Stimulated activated CD4-positive, alpha-beta T cell treated with anti-CD3 and anti-CD28 coated beads, TNF-alpha, amount 100 ng/mL, for 4 hours (primary cell): ENCODE data around the gene RABAC1.

Experiments
- DNase-seq, 3 experiments: peaks; one replicate each; pipeline ENCODE4 v3.0.0-alpha.2; 2020; ENCODE audit warnings: low read depth in 3 of 3

The RABAC1 gene

DNA sequence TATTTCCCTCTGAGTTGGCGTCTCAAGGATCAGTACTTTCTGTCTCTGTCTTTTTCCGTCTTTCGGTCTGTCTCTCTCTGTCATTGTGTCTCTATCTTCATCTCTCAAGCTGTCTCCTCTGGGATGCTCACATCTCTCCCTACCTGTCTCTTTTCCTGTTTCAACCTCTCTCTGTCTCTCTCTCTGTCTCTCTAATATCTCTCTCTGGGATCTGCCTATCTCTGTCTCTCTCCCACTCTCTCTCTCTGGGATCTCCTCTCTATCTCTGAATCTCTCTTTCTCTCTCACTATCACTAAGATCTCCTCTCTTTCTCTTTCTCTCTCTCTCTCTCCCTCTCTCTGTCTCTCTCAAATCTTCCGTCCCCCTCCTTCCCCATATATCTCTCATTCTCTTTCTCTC, 30.9 kb upstream of the RABAC1 start:
- DNase-seq, result no peak

DNA sequence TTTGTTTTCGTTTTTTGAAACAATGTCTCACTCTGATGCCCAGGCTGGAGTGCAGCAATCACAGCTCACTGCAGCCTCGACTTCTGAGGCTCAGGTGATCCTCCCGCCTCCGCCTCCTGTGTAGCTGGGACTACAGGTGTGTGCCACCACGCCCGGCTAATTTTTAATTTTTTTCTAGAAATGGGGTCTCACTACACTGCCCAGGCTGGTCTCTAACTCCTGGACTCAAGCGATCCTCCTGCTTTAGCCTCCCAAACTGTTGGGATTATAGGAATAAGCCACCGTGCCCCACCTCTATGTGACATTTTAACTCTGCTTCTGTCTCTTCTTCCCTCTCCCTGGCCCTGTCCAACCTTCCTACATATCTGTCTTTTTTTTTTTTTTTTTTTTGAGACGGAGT, 29.8 kb upstream of the RABAC1 start:
- DNase-seq, result no peak

DNA sequence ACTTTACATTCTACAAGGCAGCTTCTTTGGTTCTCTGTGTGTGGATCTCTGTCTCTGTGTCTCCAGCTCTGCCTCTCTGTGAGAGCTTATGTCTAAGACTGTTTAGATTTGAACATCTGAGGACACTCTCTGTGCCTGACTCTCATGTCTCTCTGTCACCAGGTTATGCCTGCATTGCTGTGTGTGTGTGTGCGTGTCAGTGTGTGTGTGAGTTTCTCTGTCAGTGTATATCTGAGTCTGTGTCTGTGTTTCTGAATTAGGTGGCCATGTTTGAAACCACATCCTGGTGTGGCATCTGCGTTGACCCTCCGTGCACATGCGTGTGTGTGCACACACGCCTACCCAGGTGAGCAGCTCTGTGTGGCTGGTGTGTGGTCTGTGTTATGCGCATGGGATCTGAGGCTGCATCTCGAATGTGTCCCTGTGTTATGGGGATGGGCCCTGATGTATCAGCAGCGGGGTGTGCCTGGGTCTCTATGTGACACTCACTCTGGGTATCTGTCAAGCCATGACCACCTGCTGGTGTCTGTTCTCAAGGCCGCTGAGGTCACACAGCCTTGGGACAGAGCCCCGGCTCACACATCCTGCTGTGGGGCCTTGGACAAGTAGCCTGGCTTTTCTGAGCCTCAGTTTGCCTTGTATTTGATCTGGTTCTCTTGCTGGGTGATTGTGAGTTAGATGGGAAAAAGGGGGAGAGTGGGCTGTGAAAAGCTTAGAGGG, 28.2 kb upstream of the RABAC1 start:
- no peak for DNase-seq

DNA sequence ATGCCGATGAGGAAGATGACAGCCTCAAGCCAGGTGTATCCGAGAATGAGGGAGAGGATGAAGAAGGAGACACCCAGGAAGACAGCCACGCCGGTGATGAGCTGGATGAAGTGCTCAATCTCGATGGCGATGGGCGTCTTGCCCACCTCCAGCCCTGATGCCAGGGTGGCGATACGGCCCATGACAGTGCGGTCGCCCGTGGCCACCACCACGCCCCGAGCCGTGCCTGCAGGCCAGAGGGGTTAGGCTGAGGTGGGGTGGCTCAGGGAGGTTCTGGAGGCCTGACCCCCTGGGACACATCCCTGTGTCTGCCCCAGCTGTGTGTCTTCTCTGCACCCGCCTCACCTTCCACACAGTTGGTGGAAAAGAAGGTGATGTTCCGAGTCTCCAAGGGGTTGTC, 25.8 kb upstream of the RABAC1 start:
- DNase-seq, result no peak

DNA sequence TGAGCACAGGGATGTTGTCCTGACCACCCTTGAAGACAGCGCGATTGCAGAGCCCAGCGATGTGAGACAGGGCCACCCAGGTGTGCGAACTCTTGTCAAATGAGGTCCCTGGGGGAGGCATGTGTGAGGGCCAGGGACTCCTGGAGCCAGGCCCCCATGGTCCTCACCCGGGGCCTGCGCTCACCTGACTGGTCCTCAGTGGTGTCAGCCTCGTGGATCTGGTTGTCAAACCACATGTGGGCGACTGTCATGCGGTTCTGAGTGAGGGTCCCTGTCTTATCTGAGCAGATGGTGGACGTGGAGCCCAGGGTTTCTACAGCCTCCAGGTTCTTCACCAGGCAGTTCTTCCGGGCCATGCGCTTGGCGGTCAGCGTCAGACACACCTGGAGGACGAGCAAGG, 22.6 kb upstream of the RABAC1 start:
- no peak for DNase-seq

DNA sequence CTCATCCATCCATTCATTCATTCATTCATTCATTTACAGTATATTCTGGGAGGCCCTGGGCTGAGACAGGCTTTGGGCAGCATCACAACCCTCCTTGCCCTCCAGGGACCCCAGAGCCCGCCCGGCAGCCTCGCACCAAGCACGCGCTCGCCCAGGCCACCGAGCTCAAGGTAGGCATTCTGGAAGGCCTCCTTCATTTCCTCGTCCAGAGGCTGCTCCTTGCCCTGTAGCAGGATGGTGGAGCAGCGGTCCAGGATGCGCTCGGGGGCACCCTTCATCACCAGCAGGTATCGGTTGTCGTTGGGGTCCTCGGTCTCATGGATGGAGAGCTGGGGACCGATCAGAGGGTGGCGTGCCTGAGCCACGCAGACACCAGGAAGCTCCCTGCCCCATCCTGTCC, 19.3 kb upstream of the RABAC1 start:
- no peak for DNase-seq

DNA sequence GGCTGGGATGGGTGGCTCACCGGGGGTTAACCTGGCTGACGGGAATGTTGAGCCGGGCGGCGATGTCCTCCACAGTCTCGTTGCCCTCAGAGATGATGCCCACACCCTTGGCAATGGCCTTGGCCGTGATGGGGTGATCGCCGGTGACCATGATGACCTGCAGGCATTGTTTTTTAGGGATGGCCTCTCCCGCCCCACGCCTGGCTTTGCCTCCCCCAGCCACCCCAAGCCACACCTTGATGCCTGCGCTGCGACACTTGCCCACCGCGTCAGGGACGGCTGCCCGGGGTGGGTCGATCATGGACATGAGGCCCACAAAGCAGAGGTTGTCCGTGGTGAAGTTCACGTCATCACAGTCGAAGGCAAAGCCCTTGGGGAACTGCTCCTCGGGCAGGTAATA, 18.8 kb upstream of the RABAC1 start:
- no peak for DNase-seq

DNA sequence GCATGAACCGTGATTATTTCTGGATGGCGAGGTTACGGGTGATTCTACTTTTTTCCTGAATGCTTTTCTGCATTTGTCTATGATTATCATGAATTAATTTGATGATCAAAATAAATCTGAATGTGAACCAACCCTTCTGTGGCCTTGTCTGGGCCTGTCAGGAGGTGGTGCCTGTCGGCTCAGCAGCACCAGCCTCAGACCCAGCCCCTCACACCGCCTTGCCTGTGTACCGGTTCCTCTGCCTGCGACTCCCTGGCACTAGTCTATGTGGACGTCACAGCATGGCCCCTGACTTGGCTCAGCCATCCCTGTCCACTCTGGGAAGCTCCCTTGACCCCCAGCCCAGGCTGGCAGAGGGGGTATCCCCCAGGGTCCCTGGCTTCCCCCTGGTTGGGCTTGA, 15.5 kb upstream of the RABAC1 start:
- DNase-seq, result no peak

DNA sequence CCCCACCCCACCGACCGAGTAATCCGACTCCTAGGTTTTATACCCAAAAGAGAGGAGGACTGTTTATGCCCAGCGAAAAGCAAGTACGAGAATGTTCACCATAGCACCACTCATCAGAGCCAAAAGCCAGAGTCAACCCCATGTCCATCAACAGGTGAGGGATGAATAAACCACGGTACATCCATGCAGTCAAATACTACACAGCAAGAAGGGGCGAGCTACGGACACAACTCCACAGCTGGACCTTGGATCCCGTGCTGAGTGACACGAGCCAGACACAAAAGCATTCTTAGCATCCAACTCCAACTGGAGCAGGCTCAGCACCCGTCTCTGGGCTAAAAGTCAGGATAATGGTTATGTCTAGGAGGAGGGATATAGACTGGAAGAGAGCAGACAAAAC, 12.2 kb upstream of the RABAC1 start:
- no peak for DNase-seq

DNA sequence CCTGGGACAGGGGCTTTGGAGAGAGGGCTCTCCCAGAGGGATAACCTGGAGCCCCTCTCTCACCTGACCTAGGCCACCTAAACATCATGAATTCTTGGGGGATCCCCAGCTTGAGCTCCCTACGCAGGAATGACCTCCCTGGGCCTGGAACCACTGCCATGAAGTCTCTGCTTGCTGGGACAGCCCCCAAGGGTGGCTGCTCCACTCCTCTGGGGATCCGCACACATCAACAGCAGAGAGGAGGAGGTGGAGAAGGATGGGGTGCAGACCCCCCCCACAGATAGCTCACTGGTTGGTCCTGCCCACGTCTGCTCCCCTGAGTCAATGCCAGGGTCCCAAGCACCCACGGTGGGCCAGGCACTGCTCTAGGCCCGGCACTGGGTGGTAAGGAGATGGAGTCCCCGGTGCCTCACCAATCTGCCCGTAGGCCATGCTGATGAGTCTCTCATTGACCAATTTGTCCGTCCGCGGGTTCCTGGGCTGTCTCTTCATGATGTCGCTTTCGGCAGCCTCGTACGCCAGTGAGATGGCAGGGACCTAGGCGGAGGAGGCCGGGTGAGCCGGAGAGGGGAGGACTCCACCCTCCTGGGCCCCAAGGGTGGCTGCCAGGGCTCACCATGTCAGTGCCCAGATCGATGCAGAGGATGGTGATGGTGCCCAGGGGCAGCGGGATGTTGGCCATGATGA, 10.8 kb upstream of the RABAC1 start:
- DNase-seq, result no peak

DNA sequence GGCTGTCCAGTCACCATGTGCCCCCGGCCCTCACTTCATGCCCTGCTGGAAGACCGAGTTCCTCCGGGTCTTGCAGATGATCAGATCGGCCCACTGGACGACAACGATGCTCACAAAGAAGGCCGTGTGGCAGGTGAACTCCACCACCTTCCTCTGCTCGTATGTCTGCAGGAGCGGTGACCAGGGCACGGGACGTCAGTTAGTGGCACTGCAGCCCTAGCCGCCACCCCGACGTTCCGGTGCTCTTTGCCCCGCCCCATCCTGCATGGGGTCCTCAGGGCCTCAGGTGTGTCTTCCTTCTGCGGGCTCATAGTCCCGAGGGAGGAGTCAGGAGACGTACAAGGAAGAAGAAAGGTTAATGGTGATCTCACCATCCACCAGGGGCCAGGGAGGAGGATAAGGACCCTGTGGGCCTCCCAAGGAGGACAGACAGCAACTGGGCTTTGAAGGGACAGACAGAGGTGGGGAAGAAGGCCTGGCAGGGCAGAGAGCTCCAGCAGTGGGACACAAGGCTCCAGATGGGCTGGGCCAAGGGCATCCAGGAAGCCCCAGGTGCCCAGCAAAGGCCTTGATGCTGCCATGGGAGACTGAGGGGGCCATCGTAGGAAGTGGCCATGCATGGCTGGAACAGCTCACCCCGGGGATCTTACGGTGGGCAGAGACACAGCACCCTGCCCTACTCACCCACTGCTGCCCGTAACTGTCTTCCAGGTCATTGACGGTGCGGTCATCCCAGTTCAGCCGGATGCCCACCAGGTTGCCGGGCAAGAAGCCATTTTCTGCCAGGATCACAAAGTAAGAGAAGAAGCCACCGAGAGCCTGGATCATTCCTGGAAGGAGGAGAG, 9.9 kb upstream of the RABAC1 start:
- no peak for DNase-seq

DNA sequence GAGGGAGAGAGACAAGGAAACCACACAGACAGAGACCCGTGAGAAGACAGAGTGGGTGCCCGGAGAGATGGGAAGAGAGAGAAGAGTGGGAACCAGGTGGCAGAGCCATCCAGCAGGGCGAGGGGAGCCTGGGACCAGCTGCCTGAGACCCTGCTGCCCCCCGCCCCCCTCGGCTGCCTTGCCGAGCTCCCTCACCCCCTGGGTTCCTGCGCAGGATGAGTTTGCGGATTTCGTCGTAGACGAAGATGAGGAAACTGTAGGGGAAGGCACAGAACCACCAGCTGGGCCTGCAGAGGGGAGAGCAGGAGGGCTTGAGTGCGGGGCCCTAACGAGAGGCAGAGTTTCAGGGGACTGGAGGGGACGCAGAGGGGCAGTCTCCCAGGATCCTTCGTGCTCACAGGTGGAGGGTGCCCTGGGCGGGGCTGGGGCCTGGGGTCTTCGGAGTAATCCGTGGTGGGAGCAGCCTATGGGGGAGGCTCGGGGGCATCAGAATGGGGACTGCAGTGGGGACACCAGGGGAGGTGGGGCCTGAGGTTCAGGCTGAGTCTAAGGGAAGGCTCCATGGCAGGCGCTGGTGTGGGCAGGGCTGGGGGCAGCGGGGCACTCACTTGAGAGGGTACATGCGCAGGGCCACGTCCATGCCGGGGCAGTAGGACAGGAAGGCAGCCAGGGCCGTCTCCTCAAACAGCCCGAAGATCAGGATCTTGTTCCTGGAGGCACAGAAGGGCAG, 8.1 kb upstream of the RABAC1 start:
- DNase-seq, result no peak

DNA sequence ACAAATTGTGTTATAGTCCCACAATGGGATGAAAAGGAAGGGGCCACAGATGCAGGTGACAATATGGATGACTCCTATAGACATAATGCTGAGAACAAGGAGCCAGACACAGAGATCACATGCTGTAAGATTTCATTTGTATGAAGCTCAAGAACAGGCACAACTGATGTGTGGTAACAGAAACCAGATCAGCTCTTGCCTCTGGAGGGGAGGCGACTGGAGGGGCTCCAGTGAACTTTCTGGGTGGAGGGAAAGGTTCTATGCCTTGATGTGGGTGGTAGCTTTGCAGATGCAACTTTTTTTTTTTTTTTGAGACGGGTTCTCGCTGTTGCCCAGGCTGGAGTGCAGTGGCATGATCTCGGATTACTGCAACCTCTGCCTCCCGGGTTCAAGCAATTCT, 6.0 kb upstream of the RABAC1 start:
- DNase-seq, result no peak

DNA sequence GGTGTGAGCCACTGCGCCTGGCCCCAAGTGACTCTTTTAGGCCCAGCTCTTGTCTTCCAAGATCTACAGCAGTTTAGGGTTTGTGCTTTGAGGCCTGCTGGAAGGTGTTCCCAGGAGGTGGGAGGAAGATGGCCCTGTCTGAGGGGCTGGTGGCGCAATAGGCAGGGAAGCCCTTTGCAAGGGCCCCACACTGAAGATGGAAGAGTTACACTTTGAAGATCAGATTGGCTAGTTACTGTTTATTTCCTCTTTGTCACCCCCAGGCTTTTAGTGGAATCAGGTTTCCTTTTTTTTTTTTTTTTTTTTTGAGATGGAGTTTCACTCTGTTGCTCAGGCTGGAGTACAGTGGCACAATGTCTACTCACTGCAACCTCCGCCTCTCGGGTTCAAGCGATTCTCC, 1.9 kb upstream of the RABAC1 start:
- no peak for DNase-seq

DNA sequence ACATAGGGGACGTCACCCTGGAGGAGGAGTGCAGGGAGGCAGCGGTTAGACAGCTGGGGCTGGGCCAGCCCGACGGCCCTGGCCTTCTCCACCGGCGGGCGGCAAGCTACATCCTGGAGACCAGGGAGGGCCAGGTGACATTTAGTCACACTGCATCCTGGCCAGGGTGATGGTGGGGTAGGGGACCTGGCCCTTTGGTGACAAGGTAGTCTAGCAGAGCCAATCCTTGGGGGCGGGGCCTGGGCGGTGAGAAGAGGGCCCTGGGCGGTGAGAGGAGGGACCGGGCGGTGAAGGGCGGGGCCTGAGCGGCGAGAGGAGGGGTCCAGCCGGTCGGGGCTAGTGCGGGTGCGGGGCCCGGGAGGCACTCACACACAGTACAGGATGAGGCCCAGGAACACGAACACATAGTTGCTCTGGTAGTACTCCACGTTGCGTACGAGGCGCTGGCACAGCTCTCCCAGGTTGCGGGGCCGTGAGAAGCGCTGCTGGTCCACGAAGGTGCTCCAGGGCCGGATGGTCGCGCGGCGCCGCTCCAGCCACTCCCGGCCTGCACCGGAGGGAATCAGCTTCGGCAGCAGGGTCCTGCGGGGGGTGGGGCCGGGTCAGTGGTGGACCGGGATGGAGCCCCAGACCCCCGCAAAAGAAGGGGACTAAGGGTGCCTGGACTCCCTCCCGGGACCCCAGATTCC, 610 bp downstream of the RABAC1 start:
- DNase-seq, result peak; percentile 72 to 84 (median 74)

DNA sequence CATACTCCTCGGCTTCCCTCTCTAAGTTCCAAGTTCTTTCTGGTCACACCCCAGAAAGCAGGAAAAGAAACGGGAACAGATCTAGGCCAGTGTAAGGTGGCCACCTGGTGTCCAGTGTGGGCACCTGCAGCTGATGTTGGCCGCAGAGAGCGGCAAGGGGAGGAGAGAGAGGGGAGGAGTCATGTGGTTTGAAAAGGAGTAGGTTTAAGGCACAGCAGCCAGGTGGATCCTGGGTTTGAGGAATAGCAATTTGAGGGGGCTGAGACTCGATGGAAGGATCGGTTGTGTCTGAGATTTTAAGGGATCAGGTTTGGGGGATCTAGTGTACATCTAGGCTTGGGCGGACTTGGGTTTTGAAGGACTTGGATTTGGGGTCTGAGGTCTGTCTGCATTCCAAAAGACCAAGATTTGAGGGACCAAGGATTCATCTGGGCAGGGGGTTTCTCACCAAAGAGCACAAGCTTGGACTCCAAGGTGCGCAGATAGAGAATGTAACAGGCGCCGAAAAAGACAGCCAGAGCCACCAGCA, 1.2 kb downstream of the RABAC1 start:
- no peak for DNase-seq

DNA sequence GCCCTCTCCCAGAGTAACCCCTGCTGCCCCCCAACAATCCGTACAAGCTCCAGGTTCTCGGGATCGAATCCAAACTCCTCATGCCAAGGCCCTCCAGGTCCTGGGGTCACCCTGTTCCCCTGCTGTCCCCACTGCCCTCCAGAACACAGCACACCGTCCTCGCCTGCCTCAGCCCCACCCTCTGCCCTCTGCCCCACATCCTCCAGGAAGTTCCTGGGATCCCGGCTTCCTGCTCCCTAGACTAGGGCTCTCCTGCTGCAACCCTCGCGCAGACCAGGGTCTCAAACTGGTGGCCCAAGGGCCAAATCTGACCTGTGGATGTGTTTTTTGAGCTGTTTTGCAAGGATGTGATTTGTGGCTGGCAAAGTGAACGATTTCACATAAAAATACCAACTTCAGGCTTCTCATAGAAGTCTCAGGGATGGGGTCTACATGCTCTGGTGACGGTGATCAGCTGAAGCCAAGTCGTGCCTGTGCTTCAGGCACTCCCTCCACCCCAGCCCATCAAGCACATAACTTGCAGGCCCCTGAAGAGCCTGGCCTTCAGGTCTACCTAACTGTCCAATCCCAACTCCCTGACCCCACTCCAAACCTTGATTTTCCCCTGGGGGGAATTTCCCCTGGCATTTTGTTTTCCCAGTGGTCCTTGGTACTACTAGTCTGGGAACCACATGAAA, 1.8 kb downstream of the RABAC1 start:
- DNase-seq, result no peak

DNA sequence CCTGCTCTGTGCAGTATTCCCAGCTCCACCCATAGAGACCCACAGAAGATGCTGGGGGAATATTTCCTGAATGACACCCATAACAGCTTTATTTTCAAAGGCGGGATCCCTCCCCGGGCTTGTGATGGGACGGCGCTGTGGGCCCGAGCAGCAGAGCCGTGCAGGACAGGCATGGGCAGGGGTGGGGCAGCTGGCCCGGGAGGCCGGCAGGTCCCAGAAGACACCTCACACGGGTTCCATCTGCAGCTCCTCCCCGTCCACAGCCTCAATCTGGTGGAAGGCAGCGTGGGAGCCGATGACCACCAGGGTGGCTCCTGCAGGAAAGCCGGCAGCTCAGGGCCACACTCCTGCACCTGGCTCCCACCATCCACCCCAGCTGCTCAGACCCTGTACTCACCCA, 2.5 kb downstream of the RABAC1 start:
- DNase-seq, result no peak

DNA sequence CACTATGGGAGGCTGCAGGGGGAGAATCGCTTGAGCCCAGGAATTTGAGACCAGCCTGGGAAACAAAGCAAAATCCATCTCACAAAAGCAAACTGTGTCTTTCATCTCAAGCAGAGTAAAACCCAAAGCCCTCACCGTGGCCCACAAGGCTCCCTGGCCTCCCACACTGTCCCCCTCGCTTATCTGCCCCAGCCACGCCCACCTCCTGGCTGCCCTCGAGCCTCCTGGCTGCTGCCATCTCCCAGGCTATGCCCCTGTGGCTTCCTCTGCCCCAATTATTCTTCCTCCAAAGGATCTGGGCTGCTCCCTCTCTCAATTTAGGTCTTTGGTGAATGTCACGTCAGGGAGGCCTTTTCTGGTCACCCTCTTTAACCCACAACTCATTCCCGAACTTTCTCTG, 3.6 kb downstream of the RABAC1 start:
- DNase-seq, result no peak

DNA sequence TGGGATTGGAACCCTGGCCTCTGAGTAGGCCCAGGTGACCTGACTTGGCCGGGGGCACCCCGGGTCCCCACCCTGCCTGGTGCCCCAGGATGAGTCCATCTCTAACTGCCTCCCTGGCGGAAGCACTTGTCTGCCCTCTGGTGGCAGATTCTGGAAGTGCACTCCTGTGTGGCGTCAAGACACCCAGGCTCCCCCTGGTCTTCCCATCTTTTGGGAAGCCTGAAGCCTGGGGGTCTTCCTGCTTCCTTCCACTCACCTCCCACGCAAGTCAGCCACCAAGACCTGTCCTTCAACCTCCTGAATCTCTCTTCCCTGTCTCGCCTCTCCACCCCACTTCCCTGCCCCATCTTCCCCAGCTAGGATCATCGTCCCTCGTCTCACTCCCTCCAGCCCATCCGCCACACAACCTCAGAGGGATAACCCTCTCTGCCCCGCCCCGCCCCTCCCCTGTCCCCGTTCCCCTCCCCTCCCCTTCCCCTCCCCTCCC, 7.4 kb downstream of the RABAC1 start:
- peak; percentile 75 to 87 (median 82) for DNase-seq

DNA sequence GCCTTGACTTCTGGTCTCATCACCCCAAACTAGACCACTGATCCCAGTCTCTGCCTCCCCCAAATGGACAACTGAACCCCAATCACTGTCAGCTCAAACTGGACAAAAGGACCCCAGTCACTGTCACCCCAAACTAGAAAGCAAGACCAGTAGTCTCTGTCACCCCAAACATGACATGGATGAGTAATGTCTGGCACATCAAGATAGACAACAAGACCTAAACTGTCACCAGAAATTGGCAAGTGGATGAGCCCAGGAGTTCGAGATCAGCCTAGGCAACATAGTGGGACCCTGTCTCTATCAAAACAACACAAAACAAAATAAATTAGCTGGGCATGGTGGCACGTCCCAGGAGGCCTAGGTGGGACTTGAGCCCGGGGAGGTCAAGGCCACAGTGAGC, 12.0 kb downstream of the RABAC1 start:
- no peak for DNase-seq
